HepG2 (cell line): ENCODE results near the gene CCDC201. TPM values are rescaled to one million over a fixed set of nuclear protein-coding genes. Genes with fewer than 3 reads are reported as not detected.

Source experiments
- ELF3 ChIP-seq: IDR thresholded peaks from 2 replicates; pipeline ENCODE4 v1.6.1; 2016; ENCODE audit warnings: missing genetic modification reagents, missing compliant biosample characterization
- HOXA9 ChIP-seq: sonication (generic); formaldehyde crosslinking; IDR thresholded peaks from 2 replicates; pipeline ENCODE4 v1.8.1; 2022; ENCODE audit warnings: missing genetic modification reagents, mild to moderate bottlenecking, moderate library complexity, borderline replicate concordance
- HOXD1 ChIP-seq: sonication (generic); formaldehyde crosslinking; IDR thresholded peaks from 2 replicates; pipeline ENCODE4 v1.5.0; 2020; ENCODE audit warnings: missing genetic modification reagents
- MIXL1 ChIP-seq: IDR thresholded peaks from 2 replicates; pipeline ENCODE4 v1.6.1; 2016
- SALL1 ChIP-seq: sonication (generic); formaldehyde crosslinking; IDR thresholded peaks from 2 replicates; pipeline ENCODE4 v1.8.0; 2022; ENCODE audit warnings: mild to moderate bottlenecking, missing genetic modification reagents
- TGIF2 ChIP-seq: IDR thresholded peaks from 2 replicates; pipeline ENCODE4 v1.6.1; 2016; ENCODE audit warnings: control low read depth, missing compliant biosample characterization
- TSC22D2 ChIP-seq: sonication (generic); formaldehyde crosslinking; IDR thresholded peaks from 2 replicates; pipeline ENCODE4 v1.5.1; 2020; ENCODE audit warnings: missing genetic modification reagents, mild to moderate bottlenecking, borderline replicate concordance
- ZFP36 ChIP-seq: fragments of 150-350 bp; IDR thresholded peaks from 2 replicates; pipeline ENCODE4 v1.6.1; 2018; ENCODE audit warnings: borderline replicate concordance, low read length, low read depth; ENCODE audit not compliant: partially characterized antibody
- ZNF138 ChIP-seq: sonication (generic); formaldehyde crosslinking; IDR thresholded peaks from 2 replicates; pipeline ENCODE4 v1.5.0; 2020; ENCODE audit warnings: mild to moderate bottlenecking, low read depth, missing genetic modification reagents
- ZSCAN20 ChIP-seq: sonication (generic); formaldehyde crosslinking; IDR thresholded peaks from 2 replicates; pipeline ENCODE4 v1.4.0; 2020; ENCODE audit warnings: missing genetic modification reagents, mild to moderate bottlenecking, borderline replicate concordance
- polyA plus RNA-seq, 8 experiments: library from polyadenylated mRNA; depleted of rRNA in 3 of 8; stranded (reverse) in 7 of 8; unstranded in 1 of 8; fragments of >200 nt; fragmentation: Illumina TruSeq in 4 of 8; extraction: Trizol in 4 of 8; gene quantifications; 2 replicates each; pipeline versions ENCODE4 v1.2.1 to v1.2.3, GENCODE V29; 2011 to 2016; ENCODE audit warnings: low read depth in 4 of 8, missing spikeins in 1 of 8, mixed read lengths in 1 of 8; ENCODE audit not compliant: insufficient read depth in 1 of 8
- total RNA-seq, 5 experiments: library from RNA; depleted of rRNA; stranded (reverse); fragments of >200 nt; fragmentation: Illumina TruSeq; extraction: Trizol; gene quantifications; 2 replicates each; pipeline ENCODE4 v1.2.3, GENCODE V29; 2016; ENCODE audit warnings: low read depth in 1 of 5
- TF ChIP-seq, protein P1 (sequence below): sonication (generic); formaldehyde crosslinking; IDR thresholded peaks from 2 replicates; pipeline ENCODE4 v1.9.0; 2021; ENCODE audit warnings: mild to moderate bottlenecking, missing genetic modification reagents
- TF ChIP-seq, protein P2 (sequence below): sonication (generic); formaldehyde crosslinking; IDR thresholded peaks from 2 replicates; pipeline ENCODE4 v1.5.0; 2020; ENCODE audit warnings: mild to moderate bottlenecking, missing genetic modification reagents
- TF ChIP-seq, protein P3 (sequence below): sonication (generic); formaldehyde crosslinking; IDR thresholded peaks from 2 replicates; pipeline ENCODE4 v1.4.0; 2020; ENCODE audit warnings: low read depth, mild to moderate bottlenecking, missing genetic modification reagents
- TF ChIP-seq, protein P4 (sequence below): IDR thresholded peaks from 2 replicates; pipeline ENCODE4 v1.6.1; 2018; ENCODE audit warnings: missing genetic modification reagents, mild to moderate bottlenecking, missing compliant biosample characterization
- TF ChIP-seq, protein P5 (sequence below), 2 experiments: fragments of 450-650 bp in 1 of 2; sonication (generic) in 1 of 2; formaldehyde crosslinking; IDR thresholded peaks; 2 replicates each; pipeline versions ENCODE4 v1.5.0 to v1.8.0; 2020 to 2022; ENCODE audit warnings: mild to moderate bottlenecking in 1 of 2, missing genetic modification reagents in 1 of 2
- TF ChIP-seq, protein P6 (sequence below): sonication (generic); formaldehyde crosslinking; conservative IDR thresholded peaks from 2 replicates; pipeline ENCODE4 v1.4.0; 2020; ENCODE audit warnings: missing genetic modification reagents

Gene CCDC201
- total and polyA plus RNA-seq, 2 of the 13 experiments (the other 11 are each of a cell fraction or from before 2014, with no cell fraction given): 0.92 TPM; not detected in 1

DNA sequence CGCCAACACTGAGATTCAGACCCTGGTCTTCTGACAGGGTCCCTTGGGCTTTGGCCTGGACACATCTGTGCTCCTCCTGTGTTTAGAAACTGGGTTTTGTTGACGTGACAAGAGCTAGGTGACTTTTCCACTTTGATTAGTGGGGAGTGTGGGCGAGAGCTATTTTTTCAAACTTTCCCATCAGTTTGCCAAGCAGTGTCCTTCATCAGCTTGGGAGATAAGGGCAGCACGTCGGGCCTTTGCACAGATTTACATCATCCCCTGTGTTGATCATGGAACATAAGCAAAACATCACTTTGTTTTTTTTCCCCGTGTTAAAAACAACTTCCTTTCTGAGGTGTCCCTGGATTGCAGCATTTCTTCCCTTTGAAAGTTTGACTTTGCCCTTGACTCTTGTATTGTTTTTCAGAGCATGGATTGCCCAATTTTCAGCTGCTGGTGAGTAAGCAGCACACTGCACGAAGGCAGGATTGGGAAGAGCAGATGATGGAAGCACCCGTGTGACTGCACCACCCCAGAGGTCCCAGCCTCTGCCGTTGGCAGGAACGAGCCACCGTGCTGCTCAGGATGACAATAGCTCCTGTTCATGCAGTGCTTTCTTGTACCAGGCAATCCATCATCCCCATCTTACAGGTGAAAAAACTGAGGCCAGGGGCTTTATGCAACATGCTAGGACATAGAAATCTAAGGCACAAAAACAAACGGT lies 9.0 kb upstream of the CCDC201 start (continued):
- TF ChIP-seq, protein P1, sequence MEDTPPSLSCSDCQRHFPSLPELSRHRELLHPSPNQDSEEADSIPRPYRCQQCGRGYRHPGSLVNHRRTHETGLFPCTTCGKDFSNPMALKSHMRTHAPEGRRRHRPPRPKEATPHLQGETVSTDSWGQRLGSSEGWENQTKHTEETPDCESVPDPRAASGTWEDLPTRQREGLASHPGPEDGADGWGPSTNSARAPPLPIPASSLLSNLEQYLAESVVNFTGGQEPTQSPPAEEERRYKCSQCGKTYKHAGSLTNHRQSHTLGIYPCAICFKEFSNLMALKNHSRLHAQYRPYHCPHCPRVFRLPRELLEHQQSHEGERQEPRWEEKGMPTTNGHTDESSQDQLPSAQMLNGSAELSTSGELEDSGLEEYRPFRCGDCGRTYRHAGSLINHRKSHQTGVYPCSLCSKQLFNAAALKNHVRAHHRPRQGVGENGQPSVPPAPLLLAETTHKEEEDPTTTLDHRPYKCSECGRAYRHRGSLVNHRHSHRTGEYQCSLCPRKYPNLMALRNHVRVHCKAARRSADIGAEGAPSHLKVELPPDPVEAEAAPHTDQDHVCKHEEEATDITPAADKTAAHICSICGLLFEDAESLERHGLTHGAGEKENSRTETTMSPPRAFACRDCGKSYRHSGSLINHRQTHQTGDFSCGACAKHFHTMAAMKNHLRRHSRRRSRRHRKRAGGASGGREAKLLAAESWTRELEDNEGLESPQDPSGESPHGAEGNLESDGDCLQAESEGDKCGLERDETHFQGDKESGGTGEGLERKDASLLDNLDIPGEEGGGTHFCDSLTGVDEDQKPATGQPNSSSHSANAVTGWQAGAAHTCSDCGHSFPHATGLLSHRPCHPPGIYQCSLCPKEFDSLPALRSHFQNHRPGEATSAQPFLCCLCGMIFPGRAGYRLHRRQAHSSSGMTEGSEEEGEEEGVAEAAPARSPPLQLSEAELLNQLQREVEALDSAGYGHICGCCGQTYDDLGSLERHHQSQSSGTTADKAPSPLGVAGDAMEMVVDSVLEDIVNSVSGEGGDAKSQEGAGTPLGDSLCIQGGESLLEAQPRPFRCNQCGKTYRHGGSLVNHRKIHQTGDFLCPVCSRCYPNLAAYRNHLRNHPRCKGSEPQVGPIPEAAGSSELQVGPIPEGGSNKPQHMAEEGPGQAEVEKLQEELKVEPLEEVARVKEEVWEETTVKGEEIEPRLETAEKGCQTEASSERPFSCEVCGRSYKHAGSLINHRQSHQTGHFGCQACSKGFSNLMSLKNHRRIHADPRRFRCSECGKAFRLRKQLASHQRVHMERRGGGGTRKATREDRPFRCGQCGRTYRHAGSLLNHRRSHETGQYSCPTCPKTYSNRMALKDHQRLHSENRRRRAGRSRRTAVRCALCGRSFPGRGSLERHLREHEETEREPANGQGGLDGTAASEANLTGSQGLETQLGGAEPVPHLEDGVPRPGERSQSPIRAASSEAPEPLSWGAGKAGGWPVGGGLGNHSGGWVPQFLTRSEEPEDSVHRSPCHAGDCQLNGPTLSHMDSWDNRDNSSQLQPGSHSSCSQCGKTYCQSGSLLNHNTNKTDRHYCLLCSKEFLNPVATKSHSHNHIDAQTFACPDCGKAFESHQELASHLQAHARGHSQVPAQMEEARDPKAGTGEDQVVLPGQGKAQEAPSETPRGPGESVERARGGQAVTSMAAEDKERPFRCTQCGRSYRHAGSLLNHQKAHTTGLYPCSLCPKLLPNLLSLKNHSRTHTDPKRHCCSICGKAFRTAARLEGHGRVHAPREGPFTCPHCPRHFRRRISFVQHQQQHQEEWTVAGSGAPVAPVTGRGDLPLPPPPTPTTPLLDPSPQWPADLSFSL (CRISPR knock-in tag): no peak
- TF ChIP-seq, protein P2, sequence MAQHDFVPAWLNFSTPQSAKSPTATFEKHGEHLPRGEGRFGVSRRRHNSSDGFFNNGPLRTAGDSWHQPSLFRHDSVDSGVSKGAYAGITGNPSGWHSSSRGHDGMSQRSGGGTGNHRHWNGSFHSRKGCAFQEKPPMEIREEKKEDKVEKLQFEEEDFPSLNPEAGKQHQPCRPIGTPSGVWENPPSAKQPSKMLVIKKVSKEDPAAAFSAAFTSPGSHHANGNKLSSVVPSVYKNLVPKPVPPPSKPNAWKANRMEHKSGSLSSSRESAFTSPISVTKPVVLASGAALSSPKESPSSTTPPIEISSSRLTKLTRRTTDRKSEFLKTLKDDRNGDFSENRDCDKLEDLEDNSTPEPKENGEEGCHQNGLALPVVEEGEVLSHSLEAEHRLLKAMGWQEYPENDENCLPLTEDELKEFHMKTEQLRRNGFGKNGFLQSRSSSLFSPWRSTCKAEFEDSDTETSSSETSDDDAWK: no peak
- TF ChIP-seq TSC22D2 (CRISPR knock-in tag) (peak; percentile 94; the same call in 1 of the 2 replicates), HOXA9 (CRISPR knock-in tag) (peak; percentile 74; the same call in 1 of the 2 replicates), HOXD1 (peak; percentile 91; the same call in 1 of the 2 replicates), ELF3 (CRISPR knock-in tag) (peak; percentile 89; the same call in 1 of the 2 replicates), SALL1 (CRISPR knock-in tag) (peak; percentile 96; the same call in 1 of the 2 replicates), TGIF2 (CRISPR knock-in tag) (peak; percentile 87), ZNF138 (no peak), MIXL1 (CRISPR knock-in tag) (peak; percentile 96), ZSCAN20 (no peak), ZFP36 (no peak)
- TF ChIP-seq, protein P3, sequence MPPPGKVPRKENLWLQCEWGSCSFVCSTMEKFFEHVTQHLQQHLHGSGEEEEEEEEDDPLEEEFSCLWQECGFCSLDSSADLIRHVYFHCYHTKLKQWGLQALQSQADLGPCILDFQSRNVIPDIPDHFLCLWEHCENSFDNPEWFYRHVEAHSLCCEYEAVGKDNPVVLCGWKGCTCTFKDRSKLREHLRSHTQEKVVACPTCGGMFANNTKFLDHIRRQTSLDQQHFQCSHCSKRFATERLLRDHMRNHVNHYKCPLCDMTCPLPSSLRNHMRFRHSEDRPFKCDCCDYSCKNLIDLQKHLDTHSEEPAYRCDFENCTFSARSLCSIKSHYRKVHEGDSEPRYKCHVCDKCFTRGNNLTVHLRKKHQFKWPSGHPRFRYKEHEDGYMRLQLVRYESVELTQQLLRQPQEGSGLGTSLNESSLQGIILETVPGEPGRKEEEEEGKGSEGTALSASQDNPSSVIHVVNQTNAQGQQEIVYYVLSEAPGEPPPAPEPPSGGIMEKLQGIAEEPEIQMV (CRISPR knock-in tag): 0 out of 2 replicates have a peak, but pooled peaks have one; percentile 38
- TF ChIP-seq, protein P4, sequence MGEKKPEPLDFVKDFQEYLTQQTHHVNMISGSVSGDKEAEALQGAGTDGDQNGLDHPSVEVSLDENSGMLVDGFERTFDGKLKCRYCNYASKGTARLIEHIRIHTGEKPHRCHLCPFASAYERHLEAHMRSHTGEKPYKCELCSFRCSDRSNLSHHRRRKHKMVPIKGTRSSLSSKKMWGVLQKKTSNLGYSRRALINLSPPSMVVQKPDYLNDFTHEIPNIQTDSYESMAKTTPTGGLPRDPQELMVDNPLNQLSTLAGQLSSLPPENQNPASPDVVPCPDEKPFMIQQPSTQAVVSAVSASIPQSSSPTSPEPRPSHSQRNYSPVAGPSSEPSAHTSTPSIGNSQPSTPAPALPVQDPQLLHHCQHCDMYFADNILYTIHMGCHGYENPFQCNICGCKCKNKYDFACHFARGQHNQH (CRISPR knock-in tag): peak; percentile 94
- TF ChIP-seq, protein P5, sequence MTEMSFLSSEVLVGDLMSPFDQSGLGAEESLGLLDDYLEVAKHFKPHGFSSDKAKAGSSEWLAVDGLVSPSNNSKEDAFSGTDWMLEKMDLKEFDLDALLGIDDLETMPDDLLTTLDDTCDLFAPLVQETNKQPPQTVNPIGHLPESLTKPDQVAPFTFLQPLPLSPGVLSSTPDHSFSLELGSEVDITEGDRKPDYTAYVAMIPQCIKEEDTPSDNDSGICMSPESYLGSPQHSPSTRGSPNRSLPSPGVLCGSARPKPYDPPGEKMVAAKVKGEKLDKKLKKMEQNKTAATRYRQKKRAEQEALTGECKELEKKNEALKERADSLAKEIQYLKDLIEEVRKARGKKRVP (CRISPR knock-in tag; IDR thresholded peaks at IDR 0.05): peak in 1 of 2 experiments; percentile 100; a peak in 2 of 4 replicates
- TF ChIP-seq, protein P6, sequence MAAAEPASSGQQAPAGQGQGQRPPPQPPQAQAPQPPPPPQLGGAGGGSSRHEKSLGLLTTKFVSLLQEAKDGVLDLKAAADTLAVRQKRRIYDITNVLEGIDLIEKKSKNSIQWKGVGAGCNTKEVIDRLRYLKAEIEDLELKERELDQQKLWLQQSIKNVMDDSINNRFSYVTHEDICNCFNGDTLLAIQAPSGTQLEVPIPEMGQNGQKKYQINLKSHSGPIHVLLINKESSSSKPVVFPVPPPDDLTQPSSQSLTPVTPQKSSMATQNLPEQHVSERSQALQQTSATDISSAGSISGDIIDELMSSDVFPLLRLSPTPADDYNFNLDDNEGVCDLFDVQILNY (CRISPR knock-in tag): no peak
